Right atrium auricular region (tissue), 2 donors: ENCODE data around the gene MTERF4. TPM values are rescaled to one million over a fixed set of nuclear protein-coding genes. Genes with fewer than 3 reads are reported as not detected.

Source experiments
- DNase-seq: peaks from one replicate; pipeline ENCODE4 v3.0.0-alpha.2; 2019; ENCODE audit warnings: low spot score
- H3K27ac ChIP-seq, 2 donors: fragments of 200-600 bp; sonication (generic); 1 replicate in 1 of 2; 2 replicates in 1 of 2; pipeline ENCODE4 v1.5.1; 2016 to 2019
- H3K27me3 ChIP-seq, 2 donors: fragments of 200-600 bp; sonication (generic); one replicate each; pipeline versions ENCODE4 v1.5.1 to v1.6.0; 2017 to 2019
- H3K36me3 ChIP-seq: fragments of 200-600 bp; sonication (generic); one replicate; pipeline ENCODE4 v1.5.1; 2016
- H3K4me1 ChIP-seq, 2 donors: fragments of 200-600 bp; sonication (generic); one replicate each; pipeline versions ENCODE4 v1.5.1 to v1.6.0; 2017 to 2019
- H3K4me3 ChIP-seq, 2 donors: fragments of 200-600 bp; sonication (generic); 1 replicate in 1 of 2; 2 replicates in 1 of 2; pipeline ENCODE4 v1.5.1; 2017 to 2019; ENCODE audit warnings: mild to moderate bottlenecking in 1 of 2, moderate library complexity in 1 of 2
- H3K9me3 ChIP-seq, 2 donors: fragments of 200-600 bp; sonication (generic); one replicate each; pipeline ENCODE4 v1.5.1; 2019
- CTCF ChIP-seq, 2 donors: fragments of 200-600 bp; sonication (generic); IDR thresholded peaks; one replicate each; pipeline ENCODE4 v1.5.1; 2019; ENCODE audit warnings: antibody characterized with exemption in 2 of 2
- total RNA-seq, 2 donors: library from RNA; depleted of rRNA; stranded (reverse); fragments of >200 nt; gene quantifications; one replicate each; pipeline ENCODE4 v1.1.0, GENCODE V29; 2016

Gene MTERF4
- total RNA-seq, 2 donors from 2014 or later, result 20.6 to 25.3 TPM

- Histone ChIP-seq H3K27me3 (no peaks in the 10 kb centered on the region), H3K27ac (no peak overlapping the region), H3K4me3 (no peak overlapping the region), H3K36me3 (peaks cover 12% of the 10 kb centered on the region), H3K4me1 (peaks cover 0 to 7% of the 10 kb centered on the region in 2 donors), H3K9me3 (no peaks in the 10 kb centered on the region)
- TF ChIP-seq CTCF (IDR thresholded peaks at IDR 0.05), result no peak
- DNase-seq, result peak; percentile 47
These were observed 37.2 kb downstream of the MTERF4 start for GRCh38 chr2:241064802-241065354.

- Histone ChIP-seq H3K36me3 (peaks cover 8% of the 10 kb centered on the region), H3K4me3 (no peak overlapping the region), H3K9me3 (no peaks in the 10 kb centered on the region), H3K4me1 (peaks cover 0 to 7% of the 10 kb centered on the region in 2 donors), H3K27me3 (no peaks in the 10 kb centered on the region), H3K27ac (no peak overlapping the region)
- no peak for TF ChIP-seq CTCF (IDR thresholded peaks at IDR 0.05)
- DNase-seq, result peak; percentile 50
These were observed 37.9 kb downstream of the MTERF4 start for GRCh38 chr2:241064008-241064801.

GRCh38 chr2:241063587-241063986, 38.5 kb downstream of the MTERF4 start:
- no peaks in the 10 kb centered on the region for H3K9me3 ChIP-seq
- peak; percentile 40 for DNase-seq
- H3K4me1 ChIP-seq, result peaks cover 0 to 7% of the 10 kb centered on the region in 2 donors
- no peaks in the 10 kb centered on the region for H3K27me3 ChIP-seq
- H3K27ac ChIP-seq, result no peak overlapping the region
- H3K4me3 ChIP-seq, result no peak overlapping the region
- peaks cover 2% of the 10 kb centered on the region for H3K36me3 ChIP-seq
- no peak for TF ChIP-seq CTCF (IDR thresholded peaks at IDR 0.05)

GRCh38 chr2:241063093-241063551, 39.0 kb downstream of the MTERF4 start:
- H3K9me3 ChIP-seq, result no peaks in the 10 kb centered on the region

GRCh38 chr2:241062389-241063092, 39.5 kb downstream of the MTERF4 start:
- H3K9me3 ChIP-seq, result no peaks in the 10 kb centered on the region
- H3K4me1 ChIP-seq, result peaks cover 0 to 7% of the 10 kb centered on the region in 2 donors
- DNase-seq, result peak; percentile 54
- H3K27ac ChIP-seq, result no peak overlapping the region
- no peak overlapping the region for H3K4me3 ChIP-seq
- no peaks in the 10 kb centered on the region for H3K36me3 ChIP-seq
- no peak for TF ChIP-seq CTCF (IDR thresholded peaks at IDR 0.05)
- H3K27me3 ChIP-seq, result no peaks in the 10 kb centered on the region

More at GRCh38 chr2:241063093-241063551, 39.0 kb downstream of the MTERF4 start:
- Histone ChIP-seq H3K27ac (no peak overlapping the region), H3K4me1 (peaks cover 0 to 7% of the 10 kb centered on the region in 2 donors), H3K4me3 (no peak overlapping the region), H3K27me3 (no peaks in the 10 kb centered on the region), H3K36me3 (no peaks in the 10 kb centered on the region)
- peak; percentile 50 for DNase-seq
- no peak for TF ChIP-seq CTCF (IDR thresholded peaks at IDR 0.05)
